Activated naive CD4-positive, alpha-beta T cell treated with anti-CD3 and anti-CD28 coated beads, Interleukin-2, amount 50 U/mL, for 16 hours (primary cell): ENCODE data around the gene BET1.

Experiments used
- DNase-seq: peaks from one replicate; pipeline ENCODE4 v3.0.0-alpha.2; 2020

Gene BET1

DNA sequence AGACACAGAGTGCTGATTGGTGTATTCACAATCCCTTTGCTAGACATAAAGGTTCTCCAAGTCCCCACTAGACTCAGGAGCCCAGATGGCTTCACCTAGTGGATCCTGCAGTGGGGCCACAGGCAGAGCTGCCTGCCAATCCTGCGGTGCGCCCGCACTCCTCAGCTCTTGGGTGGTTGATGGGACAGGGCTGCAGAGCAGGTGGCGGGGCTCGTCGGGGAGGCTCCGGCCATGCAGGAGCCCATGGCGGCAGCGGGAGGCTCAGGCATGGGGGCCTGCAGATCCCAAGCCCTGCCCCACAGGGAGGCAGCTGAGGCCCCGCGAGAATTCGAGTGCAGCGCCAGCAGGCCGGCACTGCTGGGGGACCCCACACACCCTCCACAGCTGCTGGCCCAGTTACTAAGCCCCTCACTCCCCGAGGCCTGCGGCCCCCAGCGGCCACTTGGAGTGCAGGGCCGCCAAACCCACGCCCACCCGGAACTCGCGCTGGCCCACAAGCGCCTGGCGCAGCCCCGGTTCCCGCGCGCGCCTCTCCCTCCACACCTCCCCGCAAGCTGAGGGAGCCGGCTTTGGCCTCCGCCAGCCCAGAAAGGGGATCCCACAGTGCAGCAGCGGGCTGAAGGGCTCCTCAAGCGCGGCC, 7.7 kb upstream of the BET1 start:
- no peak for DNase-seq

DNA sequence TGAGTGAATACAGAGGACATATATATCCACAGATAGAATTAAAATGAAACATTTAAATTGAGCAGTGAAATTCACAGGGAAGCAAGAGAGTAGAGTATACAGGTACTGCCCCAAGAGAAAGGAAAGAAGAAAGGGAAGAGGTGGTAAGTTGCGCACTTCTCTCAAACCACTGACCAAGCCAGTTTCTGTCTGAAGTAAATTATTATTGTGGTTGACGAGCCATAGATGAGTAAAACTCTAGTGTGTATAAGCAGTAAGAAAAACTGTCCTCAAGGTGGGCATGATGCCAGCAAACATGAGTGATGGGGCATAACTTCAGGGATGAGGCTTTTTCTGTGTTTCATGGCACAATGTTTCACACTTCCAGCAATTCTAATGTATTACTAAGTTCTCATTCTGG, 4.4 kb upstream of the BET1 start:
- no peak for DNase-seq

DNA sequence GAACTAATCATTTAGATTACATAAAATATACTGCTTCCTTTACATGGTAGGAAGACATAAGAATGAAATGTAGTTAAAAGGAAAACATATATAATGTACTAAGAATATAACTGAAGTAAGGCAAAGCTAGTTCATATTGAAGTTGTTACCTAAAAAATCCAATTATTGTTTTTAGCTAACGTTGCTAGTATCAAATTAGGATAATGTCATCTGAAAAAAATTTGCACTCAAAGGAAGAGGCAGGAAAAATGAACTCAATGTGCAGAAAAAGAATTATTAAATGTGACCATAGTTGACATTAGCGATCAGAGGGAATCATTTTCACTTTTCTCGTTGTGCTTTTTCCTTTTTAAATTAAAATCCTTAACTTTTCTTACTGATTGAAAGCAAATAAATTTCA, 1.6 kb upstream of the BET1 start:
- no peak for DNase-seq

DNA sequence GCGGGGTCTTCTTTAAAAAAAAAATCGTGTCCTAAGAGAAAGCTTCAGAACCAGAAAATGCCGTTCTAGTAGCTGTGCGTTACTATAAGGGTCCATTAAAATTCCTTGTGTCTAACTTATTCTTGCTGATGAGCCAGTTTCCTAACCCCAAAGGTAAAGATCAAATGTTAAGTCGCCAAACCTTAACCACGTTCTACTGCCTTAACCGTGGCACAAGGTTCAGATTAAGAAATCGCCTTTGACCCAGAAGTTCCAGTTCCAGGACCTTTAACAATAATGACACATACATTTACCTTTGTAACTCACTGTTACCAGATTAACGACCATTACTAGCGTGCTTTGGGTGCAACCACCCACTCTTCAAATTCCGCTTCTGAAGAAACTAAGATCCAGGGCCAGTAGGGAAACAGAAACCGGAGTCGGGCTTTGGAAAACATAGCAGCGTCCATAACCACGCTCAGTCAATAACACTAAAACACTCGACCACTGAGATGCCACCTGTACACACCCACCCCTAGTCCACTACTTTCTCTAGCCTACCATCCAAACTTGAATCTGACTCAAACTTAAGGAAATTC, 620 bp downstream of the BET1 start:
- DNase-seq, result no peak

DNA sequence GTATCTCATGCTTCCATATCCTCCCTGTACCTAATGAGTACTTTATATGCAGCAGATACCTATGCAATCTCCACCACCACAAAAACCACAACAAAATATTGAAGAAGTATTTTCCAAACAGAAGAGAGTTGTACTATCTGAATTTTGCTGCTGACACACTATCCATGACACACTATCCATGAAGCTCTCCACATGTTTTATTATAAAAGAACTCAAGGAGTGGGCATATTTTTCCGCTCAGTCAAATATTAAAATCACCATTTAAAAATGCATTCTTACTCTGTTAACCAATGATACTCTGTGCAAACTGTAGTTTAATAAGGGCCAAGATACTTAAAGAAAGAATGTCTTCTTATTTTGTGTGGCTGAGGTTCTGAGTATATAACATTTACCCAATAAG, 2.8 kb downstream of the BET1 start:
- no peak for DNase-seq

DNA sequence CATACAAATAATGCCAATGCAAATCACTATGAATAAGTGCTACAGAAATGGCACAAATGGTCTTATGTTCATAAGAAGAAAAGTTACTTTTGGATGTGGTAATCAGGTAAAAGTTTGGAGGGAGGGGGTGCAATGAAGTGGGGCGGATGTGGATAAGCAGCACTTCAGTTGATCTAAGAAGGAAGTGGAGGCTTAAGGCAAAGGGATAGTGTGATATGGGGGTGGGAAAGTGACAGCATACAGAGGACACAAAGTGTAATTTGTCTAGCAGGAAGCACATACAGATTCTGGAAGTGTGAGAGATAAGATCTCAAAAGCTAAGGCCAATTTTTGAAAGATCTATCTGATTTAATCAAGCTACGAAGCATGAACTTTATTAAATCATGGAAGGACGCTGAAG, 6.3 kb downstream of the BET1 start:
- no peak for DNase-seq

DNA sequence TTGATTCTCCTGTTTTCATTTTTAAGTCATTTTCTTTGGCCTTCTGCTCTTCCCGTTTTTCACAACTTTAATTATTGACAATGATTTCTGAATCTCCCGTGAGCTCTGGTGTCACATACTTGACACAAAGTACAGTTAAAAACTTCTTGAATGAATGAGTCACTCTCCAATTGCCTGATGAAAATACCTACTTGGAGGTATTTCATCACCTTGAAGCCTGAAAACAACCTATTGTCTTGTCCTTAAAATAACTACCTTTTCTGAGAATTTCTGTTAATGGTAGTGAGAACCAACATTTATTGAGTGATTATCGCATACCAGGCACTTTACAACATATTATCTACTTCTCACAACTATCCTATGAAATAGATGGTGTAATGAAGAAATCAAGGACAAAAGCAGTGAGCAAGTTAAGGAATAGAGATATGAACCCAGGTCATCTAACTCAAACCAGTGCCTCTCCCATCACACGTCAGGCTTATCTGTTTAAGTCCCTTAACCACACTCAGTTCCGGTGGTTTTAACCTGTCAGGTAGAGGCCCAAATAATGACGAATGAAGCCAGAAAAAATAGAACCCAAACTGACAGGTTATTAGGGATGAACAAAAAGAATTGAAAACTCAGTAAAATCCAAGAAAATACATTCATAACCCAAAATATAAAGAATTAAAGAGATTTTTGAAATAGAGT, 11.6 kb downstream of the BET1 start:
- DNase-seq, result no peak

DNA sequence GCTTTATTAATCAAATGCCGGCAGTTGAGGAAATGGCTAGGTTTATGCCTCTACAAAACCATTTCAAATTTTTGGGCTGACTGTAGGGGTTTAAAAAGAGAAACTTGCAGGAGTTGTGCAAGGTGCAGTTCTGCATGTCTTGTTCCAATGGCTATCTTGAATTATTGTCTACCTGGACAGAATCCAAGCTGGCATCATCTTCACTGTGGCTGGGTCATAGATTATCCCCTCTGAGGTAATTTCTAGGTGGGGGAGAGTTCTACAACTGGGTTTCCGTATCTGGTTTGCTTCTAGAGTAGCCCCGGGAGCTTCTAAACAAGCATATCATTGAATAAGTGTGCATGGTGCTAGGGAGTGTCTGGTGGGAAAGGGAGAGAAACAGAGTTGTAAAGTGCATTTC, 16.9 kb downstream of the BET1 start:
- DNase-seq, result no peak

DNA sequence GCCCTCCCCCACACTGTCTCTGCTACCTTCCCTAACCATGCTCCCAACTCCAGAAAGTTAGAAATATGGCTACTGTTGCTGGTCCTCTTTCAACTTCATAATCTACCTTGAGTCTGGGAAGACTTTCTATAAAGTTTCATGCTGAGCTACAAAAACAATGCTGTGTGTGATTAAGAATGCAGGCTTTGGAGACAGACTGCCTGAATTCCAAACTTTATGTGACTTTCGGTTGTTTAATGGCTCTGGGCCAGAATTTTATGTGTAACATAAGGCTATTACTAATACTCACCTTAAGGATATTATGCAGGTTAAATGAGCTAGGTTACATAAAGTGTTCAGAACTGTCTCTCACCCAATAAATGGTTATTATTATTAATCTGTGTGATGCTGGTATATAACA, 19.1 kb downstream of the BET1 start:
- no peak for DNase-seq

DNA sequence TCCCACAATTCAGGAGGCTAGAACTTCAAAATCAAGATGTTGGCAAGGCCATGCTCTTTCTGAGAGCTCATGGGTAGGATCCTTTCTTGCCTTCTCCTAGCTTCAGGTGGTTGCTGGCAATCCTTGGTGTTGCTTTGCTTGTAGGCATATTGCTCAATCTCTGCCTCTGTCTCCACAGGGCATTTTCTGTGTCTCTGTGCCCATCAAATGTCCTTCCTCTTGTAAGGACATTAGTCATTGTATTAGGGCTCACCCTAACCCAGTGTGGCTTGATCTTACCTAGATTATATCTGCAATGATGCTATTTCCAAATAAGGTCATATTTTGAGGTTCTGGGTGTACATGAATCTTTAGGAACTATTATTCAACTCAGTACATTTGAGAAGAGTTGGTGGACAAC, 20.1 kb downstream of the BET1 start:
- no peak for DNase-seq

DNA sequence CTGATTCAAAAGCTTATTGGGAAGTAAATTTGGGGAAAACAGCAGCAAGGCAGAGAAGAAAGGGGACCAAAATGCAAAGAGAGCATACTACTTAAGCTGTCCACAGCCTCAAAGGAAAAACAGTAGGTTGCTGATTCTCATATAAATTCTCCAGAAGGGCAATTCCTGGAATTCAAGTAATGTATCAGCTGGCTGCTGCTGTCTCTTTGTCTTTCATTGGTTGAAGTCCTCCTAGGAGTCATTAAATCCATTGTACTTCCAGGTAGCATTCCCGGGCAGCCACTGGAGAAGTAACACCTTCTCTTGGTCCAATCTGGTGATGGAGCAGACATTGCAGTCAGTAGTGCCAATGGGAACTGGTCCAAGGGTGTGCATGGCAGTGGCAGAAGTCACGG, 22.7 kb downstream of the BET1 start:
- no peak for DNase-seq

DNA sequence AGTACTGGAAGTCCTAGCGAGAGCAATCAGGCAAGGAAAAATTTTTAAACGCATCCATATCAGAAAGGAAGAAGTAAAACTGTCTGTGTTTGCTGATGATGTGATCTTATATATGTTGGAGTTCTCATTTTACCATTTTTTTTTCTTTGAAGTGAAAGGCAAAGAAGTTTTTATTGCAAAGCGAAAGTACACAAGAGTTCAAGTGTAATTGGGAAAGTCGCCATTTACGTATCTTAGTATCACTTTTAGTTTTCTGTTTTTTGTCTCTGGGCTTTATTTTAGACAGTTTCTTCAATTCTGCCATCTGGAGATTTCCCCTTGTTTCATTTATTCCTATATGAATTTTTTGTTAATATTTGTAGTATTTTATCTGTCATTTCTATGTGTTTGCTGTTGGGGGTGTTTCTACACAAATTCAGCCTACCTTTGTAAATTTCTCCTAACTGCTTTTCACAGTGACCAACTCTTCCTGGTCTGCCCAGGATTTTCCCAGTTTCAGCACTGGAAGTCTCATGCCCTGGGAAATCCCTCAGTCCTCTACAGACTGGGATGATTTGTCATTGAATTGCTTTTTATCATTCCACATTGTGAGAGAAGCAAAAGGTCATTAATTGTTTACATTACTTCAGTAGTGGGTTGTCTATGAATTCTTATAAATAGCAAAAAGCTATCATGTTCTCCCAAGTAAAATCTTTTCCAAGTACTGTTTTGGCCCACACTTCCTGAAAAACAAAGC, 23.2 kb downstream of the BET1 start:
- no peak for DNase-seq

DNA sequence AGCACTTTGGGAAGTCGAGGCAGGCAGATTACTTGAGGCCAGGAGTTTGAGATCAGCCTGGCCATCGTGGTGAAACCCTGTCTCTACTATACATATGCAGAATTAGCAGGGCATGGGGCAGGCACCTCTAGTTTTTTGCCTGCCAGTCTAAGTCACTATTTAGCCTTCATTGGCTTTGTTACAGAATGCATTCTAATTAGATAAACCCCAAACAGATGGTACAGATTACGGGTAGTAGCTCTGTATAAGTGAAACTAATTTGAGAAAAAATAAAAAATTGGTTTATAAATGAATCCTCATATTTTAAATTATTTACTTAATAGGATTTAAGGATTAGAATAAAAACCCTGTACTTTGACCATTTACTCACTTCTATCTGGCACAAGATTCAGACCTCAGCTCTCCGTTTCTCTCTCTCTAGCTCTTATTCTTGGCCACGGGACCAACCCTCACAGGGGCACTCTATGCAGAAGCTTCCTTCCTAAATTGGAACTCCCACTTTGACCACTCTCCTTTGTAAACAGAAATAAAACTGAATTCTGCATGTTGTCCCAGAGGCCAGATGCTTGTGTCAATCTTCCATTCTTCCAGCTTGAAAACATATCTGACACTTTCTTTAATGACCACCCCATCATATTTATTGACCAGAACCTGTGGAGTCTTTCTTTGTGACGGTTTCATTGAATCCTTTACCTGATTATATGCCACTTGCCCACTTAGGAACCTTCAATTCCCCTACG, 26.8 kb downstream of the BET1 start:
- no peak for DNase-seq

DNA sequence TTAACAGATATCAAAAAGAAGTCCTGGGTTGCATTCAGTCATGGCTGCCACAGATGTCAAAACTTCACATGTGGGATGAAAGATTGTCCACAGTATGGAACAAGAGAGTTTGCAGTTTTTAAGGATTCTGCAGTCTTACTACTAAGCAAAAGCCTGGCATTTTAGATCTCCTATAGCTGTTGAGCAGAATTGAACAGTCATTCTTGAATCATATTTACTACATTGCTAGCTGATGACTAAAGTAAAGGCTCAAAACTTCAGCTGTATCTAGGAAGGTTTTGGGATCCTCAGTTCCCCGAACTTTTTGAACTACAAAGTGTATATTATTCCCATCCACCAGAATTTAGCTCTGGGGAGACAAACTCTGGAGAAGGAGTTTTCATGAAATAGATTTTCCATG, 31.0 kb downstream of the BET1 start:
- DNase-seq, result no peak

DNA sequence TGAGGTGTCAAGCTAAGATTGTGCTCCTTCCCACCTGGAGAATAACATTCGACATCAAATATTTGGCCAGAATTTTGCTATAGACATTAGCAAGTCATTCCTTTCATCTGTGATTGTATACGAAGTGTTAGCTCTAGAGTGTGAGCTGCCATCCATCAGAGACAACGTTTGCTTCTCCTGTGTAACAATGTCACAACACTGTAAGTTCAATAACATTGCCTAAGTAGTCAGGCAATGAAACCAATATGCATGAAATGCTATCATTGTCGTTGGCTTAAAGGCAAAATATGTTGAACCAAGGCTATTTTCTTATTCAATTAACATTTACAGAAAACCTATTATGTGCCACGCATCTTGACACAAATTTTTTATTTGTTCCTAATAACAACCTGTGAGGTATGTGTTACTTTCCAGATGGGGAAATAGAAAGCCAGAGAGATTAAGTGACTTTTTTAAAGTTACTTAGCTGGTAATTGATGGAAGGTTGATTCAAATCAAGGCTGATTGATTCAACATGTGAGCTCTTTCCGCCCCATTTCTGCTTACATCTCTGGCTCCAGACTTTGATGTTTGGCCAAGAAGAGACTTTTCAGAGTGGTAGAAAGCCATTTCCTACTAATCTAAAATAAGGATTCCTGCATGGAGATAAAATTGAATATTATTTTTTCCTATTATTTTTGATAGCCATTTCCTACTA, 32.0 kb downstream of the BET1 start:
- DNase-seq, result no peak

DNA sequence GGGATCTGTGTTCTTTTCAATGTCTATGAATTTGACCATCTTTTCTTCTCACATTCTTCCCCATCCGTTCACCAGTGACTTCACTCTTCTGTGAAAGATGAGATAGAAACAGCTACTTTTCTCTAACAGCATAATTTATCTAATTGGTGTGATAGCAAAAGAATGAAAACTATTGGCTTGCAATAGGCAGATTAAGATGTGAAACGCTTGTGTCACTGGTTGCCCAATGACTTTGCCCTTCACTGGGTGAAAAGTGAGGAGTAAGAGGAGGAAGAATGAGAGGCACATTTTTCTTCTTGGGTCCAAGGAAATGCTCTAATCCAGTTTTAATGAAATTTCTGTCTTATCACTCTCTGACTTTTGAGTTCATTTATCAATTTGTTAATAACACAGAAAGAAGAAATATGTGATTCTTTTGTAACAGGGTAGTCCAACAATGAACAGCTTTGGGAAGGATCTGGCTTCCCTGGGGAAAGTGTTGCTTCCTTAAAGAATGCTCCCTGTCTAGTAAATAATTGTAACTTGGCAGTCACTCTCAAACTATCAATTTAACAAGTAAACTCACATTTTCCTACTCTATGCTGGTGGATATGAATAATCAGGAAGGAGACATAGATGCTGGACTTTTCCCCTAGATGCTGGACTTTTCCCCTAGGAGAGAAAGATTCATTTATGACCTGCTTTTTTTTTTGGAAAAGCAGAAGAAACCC, 35.1 kb downstream of the BET1 start:
- DNase-seq, result no peak

DNA sequence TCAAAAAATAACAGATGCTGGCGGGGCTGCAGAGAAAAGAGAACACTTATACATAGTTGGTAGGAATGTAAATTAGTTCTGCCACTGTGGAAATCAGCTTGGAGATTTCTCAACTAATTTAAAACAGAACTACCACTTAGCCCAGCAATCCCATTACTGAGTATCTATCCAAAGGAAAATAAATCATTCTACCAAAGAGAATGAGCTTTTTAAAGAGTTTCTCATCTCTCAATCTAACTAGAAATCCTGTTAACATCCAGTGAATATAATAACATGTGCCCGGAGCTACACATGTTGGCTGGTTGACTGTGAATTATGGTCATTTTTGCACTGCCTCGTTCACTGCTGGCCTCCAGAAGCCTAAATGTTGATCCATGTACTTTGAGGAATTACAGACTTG, 39.3 kb downstream of the BET1 start:
- DNase-seq, result no peak

DNA sequence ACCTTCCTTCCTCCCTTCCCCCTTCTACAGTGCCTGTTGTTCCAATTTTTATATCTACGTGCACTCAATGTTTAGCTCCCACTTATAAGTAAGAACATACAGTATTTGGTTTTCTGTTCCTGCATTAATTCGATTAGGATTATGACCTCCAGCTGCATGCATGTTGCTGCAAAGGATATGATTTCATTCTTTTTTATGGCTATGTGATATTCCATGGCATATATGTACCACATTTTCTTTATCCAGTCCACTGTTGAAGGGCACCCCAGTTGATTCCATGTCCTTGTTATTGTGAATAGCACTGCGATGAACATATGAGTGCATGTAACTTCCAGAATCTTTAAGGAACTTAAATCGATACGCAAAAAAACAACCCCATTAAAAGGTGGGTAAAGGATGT, 39.9 kb downstream of the BET1 start:
- no peak for DNase-seq

DNA sequence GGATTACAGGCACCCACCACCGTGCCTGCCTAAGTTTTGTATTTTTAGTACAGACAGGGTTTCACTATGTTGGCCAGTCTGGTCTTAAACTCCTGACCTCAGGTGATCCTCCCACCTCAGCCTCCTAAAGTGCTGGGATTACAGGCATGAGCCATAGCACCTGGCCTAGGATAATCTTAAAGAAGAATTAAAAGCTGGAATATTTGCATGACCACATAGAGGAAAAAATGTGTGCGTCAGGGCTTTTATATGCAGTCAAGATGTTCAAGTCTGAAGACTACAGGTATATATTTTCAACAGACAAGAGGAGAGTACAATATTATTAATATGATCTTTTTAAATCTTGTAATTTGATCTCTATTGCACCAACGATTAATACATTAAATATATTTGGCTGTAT, 43.2 kb downstream of the BET1 start:
- DNase-seq, result no peak

DNA sequence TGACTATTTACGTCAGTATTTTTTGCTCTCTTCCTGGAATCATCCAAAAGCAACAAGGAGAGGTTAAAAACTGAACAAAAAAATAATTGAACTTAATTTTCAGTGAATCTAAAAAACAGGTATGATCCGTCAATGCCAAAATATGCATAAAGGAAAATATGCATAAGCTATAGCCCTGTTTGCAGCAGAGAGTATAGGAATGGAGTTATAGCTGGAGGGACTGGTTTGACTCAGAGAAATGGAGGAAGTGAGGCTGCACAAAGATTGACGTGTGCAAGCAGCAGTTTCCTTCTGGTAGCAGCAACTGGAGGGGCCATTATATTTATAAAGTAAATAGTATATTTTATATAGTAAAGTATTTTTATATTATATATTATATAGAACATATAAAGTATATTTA, 45.5 kb downstream of the BET1 start:
- no peak for DNase-seq

DNA sequence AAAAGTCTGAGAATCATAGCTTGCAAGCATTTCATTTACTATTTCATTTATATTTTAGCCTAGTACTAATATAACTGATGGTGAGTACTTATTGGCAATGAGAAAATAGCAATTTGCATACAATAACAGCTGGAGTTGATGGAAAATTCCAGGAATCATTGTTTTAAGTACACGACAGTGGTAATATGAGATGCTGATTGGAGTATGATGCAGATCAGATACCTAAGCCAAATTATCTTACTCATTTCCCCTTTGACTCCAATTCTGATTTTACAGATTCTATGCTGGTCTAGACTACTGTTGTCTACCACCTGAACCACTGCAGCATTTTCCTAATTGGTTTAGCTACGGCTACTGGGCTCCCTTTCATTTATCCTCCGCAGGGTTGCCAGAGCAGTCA, 45.9 kb downstream of the BET1 start:
- no peak for DNase-seq

DNA sequence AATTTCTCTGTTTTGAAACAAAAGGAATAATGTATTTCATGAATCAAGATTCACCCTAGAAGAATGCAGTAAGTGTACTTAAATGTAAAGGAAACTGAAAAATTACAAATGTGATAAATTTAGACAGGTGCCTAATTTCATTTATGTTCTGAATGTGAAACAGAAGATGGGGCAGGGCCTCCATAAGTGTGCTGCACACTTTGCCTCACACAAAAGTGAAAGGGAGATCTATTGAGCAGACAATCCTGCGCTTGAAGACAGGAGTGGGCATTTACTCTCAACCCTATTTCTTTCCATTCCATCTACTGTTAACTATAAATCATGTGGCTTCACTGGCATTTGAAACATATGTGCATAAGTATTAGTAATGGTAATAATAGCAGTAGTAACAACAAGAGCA, 46.4 kb downstream of the BET1 start:
- no peak for DNase-seq
